Naive thymus-derived CD4-positive, alpha-beta T cell (primary cell): ENCODE results near the gene ANKRD7. TPM values are rescaled to one million over a fixed set of nuclear protein-coding genes. Genes with fewer than 3 reads are reported as not detected.
"Not testable (repeated sequence)": the region's sequence is repeated elsewhere in the genome, so short reads cannot be mapped to it uniquely, and the experiment has no call there.

Experiments
- ATAC-seq: fragments of 150-1000 bp; cut with Tn5 transposase; 2 replicates; pipeline ENCODE4 v1.10.0; 2021; ENCODE audit warnings: mild to moderate bottlenecking, moderate library complexity
- CTCF ChIA-PET: fragments of 350-600 bp; sonication (Branson Sonifier 250); formaldehyde crosslinking; loops from one replicate; lab custom pipeline; 2021; ENCODE audit warnings: antibody characterized with exemption; lab: Charles Lee
- POLR2A ChIA-PET: fragments of 350-600 bp; sonication (Branson Sonifier 250); formaldehyde crosslinking; loops from one replicate; lab custom pipeline; 2021; ENCODE audit warnings: antibody characterized with exemption, inconsistent platforms; lab: Charles Lee
- DNase-seq, 9 donors: peaks; one replicate each; pipeline versions ENCODE4 v3.0.0 to v3.0.0-alpha.2; 2020 to 2022; ENCODE audit warnings: mixed read lengths in 1 of 9
- H3K27ac ChIP-seq: one replicate; pipeline ENCODE4 v1.7.0; 2013; ENCODE audit warnings: mild to moderate bottlenecking, low read depth, low read length, moderate library complexity
- H3K27me3 ChIP-seq, 2 donors: one replicate each; pipeline ENCODE4 v1.7.0; 2013; ENCODE audit warnings: low read length in 2 of 2, mild to moderate bottlenecking in 2 of 2, moderate library complexity in 2 of 2; ENCODE audit not compliant: control insufficient read depth in 2 of 2, insufficient read depth in 2 of 2
- H3K36me3 ChIP-seq, 3 experiments: 1 replicate in 2 of 3; 2 replicates in 1 of 3; pipeline ENCODE4 v1.7.0; 2013; ENCODE audit warnings: low read length in 3 of 3, mild to moderate bottlenecking in 3 of 3, moderate library complexity in 1 of 3; ENCODE audit not compliant: insufficient read depth in 3 of 3, control insufficient read depth in 2 of 3
- H3K4me1 ChIP-seq, 2 donors: one replicate each; pipeline ENCODE4 v1.7.0; 2013; ENCODE audit warnings: low read length in 2 of 2, mild to moderate bottlenecking in 2 of 2, moderate library complexity in 1 of 2; ENCODE audit not compliant: control insufficient read depth in 2 of 2, insufficient read depth in 2 of 2
- H3K4me3 ChIP-seq: 2 replicates; pipeline ENCODE4 v1.7.0; 2013; ENCODE audit warnings: mild to moderate bottlenecking, low read length
- H3K9me3 ChIP-seq, 3 experiments: 1 replicate in 2 of 3; 2 replicates in 1 of 3; pipeline ENCODE4 v1.7.0; 2013; ENCODE audit warnings: low read length in 3 of 3; ENCODE audit not compliant: control insufficient read depth in 2 of 3
- H3K27ac Mint-ChIP-seq, 9 donors: one replicate each; pipeline ENCODE4 v1.8.0; 2020 to 2022; ENCODE audit warnings: mixed read lengths in 9 of 9, mild to moderate bottlenecking in 8 of 9, moderate library complexity in 5 of 9, inconsistent platforms in 2 of 9
- H3K27me3 Mint-ChIP-seq, 5 donors: one replicate each; pipeline ENCODE4 v1.8.0; 2021 to 2022; ENCODE audit warnings: mixed read lengths in 5 of 5, mild to moderate bottlenecking in 1 of 5
- H3K36me3 Mint-ChIP-seq, 5 donors: one replicate each; pipeline ENCODE4 v1.8.0; 2020 to 2022; ENCODE audit warnings: mixed read lengths in 5 of 5, mild to moderate bottlenecking in 3 of 5, inconsistent platforms in 1 of 5
- H3K4me1 Mint-ChIP-seq, 7 donors: one replicate each; pipeline ENCODE4 v1.8.0; 2020 to 2022; ENCODE audit warnings: mixed read lengths in 7 of 7, mild to moderate bottlenecking in 3 of 7, inconsistent platforms in 1 of 7
- H3K4me3 Mint-ChIP-seq, 10 donors: one replicate each; pipeline ENCODE4 v1.8.0; 2020 to 2022; ENCODE audit warnings: mild to moderate bottlenecking in 10 of 10, mixed read lengths in 10 of 10, moderate library complexity in 6 of 10, inconsistent platforms in 2 of 10
- H3K9me3 Mint-ChIP-seq, 11 donors: one replicate each; pipeline ENCODE4 v1.8.0; 2020 to 2022; ENCODE audit warnings: mixed read lengths in 11 of 11, mild to moderate bottlenecking in 4 of 11, inconsistent platforms in 1 of 11, moderate library complexity in 1 of 11
- intact Hi-C, 2 donors: fragments of 100-400 bp; cut with micrococcal nuclease; formaldehyde crosslinking; loops; one replicate each; pipeline ENCODE4 v1.15.1; 2023
- polyA plus RNA-seq, 2 donors: library from polyadenylated mRNA; unstranded; fragments of 300-500 nt; fragmentation: Illumina TruSeq; gene quantifications; one replicate each; pipeline ENCODE4 v1.2.3, GENCODE V29; 2021
- total RNA-seq, 6 experiments: library from RNA in 5 of 6; stranded (reverse) in 5 of 6; gene quantifications; 1 replicate in 5 of 6; 2 replicates in 1 of 6; pipeline ENCODE4 v1.2.3 and lab custom pipeline; 2021 to 2026

The ANKRD7 gene
- total and polyA plus RNA-seq, 7 experiments from 2014 or later: 1.2 TPM; not detected in 6

DNA sequence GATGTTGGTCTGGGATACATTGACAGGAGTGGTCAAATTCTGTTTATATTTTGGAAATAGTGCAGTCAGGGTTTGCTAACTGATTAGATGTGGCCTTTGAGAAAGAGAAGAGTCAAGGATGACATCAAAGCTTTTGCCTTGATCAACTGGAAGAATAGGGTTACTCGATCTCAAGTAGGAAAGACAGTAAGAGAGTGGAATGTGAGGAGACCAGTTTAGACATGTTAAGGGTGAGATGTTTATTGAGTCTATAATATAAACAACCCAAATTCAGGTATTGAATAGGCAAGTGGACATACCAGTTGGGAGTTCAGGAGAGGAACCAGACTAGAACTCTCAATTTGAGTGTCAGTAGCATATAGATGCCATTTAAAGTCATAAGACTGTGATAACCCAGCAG is 1.9 kb upstream of the ANKRD7 start:
- no peaks in the 10 kb centered on the region for H3K36me3 Mint-ChIP-seq
- Histone ChIP-seq H3K4me3 (no peak overlapping the region), H3K27ac (no peak overlapping the region), H3K27me3 (no peaks in the 10 kb centered on the region), H3K4me1 (no peaks in the 10 kb centered on the region), H3K36me3 (no peaks in the 10 kb centered on the region), H3K9me3 (no peaks in the 10 kb centered on the region)
- H3K4me3 Mint-ChIP-seq: no peak overlapping the region
- ChIA-PET CTCF (no interaction called here), POLR2A (no interaction called here)
- no peak for ATAC-seq
- H3K4me1 Mint-ChIP-seq: no peaks in the 10 kb centered on the region
- no peaks in the 10 kb centered on the region for H3K9me3 Mint-ChIP-seq
- no peak overlapping the region for H3K27ac Mint-ChIP-seq
- peaks cover 0 to 11% (median 6%) of the 10 kb centered on the region in 5 donors for H3K27me3 Mint-ChIP-seq
- DNase-seq: no peak
- intact Hi-C loops: no loop called here

DNA sequence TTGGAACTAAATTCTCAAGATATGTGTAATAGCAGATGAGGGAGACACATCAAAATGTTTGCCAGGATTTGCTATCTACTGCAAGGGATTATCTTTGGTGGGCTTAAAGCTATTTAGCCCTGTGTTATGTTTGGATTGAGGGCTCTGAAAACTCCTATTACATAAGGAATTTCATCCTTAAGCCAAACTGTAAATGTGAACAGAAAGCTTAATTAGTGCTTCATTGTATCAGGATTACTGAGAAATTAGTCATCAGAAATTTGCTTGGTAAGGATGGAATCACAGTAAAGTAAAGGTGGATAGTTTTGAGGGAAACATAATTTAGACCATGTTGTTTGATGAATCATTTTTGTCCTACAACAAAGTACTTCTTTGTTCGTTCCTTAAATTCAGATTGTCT is 8.3 kb downstream of the ANKRD7 start:
- intact Hi-C loops: no loop called here
- H3K27me3 Mint-ChIP-seq: peaks cover 0 to 17% (median 10%) of the 10 kb centered on the region in 5 donors
- Histone ChIP-seq H3K4me3 (no peak overlapping the region), H3K36me3 (no peaks in the 10 kb centered on the region), H3K4me1 (no peaks in the 10 kb centered on the region), H3K9me3 (no peaks in the 10 kb centered on the region), H3K27me3 (peaks cover 0 to 3% of the 10 kb centered on the region in 2 donors), H3K27ac (no peak overlapping the region)
- H3K36me3 Mint-ChIP-seq: no peaks in the 10 kb centered on the region
- H3K9me3 Mint-ChIP-seq: no peaks in the 10 kb centered on the region
- ChIA-PET POLR2A (no interaction called here), CTCF (no interaction called here)
- no peak for ATAC-seq
- H3K27ac Mint-ChIP-seq: no peak overlapping the region
- no peak for DNase-seq
- no peaks in the 10 kb centered on the region for H3K4me1 Mint-ChIP-seq
- H3K4me3 Mint-ChIP-seq: no peak overlapping the region

DNA sequence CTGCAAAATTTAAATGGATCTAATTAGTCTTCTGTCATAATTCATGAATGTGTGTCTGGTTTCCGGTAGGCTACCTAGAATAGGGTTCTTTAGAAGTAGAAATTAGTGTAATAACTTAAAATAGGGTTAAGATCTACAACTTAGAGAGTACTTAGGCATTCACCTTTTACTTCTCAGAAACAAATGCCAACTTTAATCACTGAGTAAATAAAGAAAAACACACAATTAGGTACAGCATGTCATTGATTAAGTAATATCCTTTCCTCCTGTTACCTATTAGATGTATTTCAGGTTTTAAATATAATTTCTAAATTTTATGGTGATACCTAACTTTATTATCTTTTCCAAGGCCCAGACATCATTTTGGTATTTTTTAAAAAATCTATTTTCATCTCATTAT is 9.3 kb downstream of the ANKRD7 start:
- Mint-ChIP-seq H3K9me3 (no peaks in the 10 kb centered on the region), H3K4me1 (no peaks in the 10 kb centered on the region), H3K4me3 (no peak overlapping the region), H3K27ac (no peak overlapping the region), H3K36me3 (no peaks in the 10 kb centered on the region), H3K27me3 (peaks cover 0 to 12% (median 8%) of the 10 kb centered on the region in 5 donors)
- intact Hi-C loops: no loop called here
- Histone ChIP-seq H3K27ac (no peak overlapping the region), H3K4me1 (no peaks in the 10 kb centered on the region), H3K27me3 (no peaks in the 10 kb centered on the region), H3K36me3 (no peaks in the 10 kb centered on the region), H3K9me3 (no peaks in the 10 kb centered on the region), H3K4me3 (no peak overlapping the region)
- no peak for DNase-seq
- CTCF ChIA-PET: no interaction called here
- no peak for ATAC-seq
- POLR2A ChIA-PET: no interaction called here

DNA sequence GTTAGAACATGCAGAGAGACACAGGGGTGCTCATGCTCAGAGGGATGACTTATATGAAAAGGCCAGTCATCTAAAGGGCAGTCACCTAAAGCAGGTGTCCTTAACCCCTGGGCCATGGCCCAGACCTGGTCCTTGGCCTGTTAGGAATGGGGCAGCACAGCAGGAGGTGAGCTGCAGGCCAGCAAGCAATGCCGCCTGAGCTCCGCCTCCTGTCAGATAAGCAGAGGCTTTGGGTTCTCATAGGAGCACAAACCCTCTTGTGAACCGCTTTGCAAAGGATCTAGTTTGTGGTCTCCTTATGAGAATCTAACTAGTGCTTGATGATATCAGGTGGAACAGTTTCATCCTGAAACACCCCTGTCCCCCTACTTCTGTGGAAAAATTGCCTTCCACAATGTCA is 14.5 kb downstream of the ANKRD7 start:
- H3K9me3 ChIP-seq: no peaks in the 10 kb centered on the region
- H3K4me3 Mint-ChIP-seq: no peak overlapping the region
- H3K27ac ChIP-seq: no peak overlapping the region
- intact Hi-C loops: no loop called here
- POLR2A ChIA-PET: no interaction called here
- DNase-seq (no peak), ATAC-seq (no peak)
- CTCF ChIA-PET: no interaction called here
- H3K27me3 Mint-ChIP-seq: peaks cover 0 to 5% (median 4%) of the 10 kb centered on the region in 5 donors
- no peak overlapping the region for H3K4me3 ChIP-seq
- H3K27me3 ChIP-seq: no peaks in the 10 kb centered on the region
- H3K36me3 ChIP-seq: no peaks in the 10 kb centered on the region
- peaks cover 0 to 4% (median 0%) of the 10 kb centered on the region in 11 donors for H3K9me3 Mint-ChIP-seq
- no peaks in the 10 kb centered on the region for H3K4me1 Mint-ChIP-seq
- no peaks in the 10 kb centered on the region for H3K4me1 ChIP-seq
- H3K36me3 Mint-ChIP-seq: no peaks in the 10 kb centered on the region
- H3K27ac Mint-ChIP-seq: no peak overlapping the region

DNA sequence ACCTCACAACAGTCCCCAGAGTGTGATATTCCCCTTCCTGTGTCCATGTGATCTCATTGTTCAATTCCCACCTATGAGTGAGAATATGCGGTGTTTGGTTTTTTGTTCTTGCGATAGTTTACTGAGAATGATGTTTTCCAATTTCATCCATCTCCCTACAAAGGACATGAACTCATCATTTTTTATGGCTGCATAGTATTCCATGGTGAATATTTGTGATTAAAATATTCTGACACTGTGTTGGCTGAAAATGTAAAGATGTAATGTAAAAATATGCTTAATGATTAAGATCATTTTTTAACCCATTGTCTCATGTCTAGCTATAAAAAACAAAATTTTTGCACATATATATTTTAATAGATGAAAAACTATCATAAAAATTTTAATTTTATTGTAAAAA is 15.8 kb downstream of the ANKRD7 start:
- H3K4me1 ChIP-seq, DNase-seq, H3K27me3 ChIP-seq, CTCF ChIA-PET, H3K36me3 ChIP-seq, POLR2A ChIA-PET, H3K9me3 ChIP-seq, H3K36me3 Mint-ChIP-seq, ATAC-seq, H3K9me3 Mint-ChIP-seq, intact Hi-C loops, H3K4me3 ChIP-seq, H3K27ac ChIP-seq, H3K27me3 Mint-ChIP-seq, H3K4me1 Mint-ChIP-seq, H3K27ac Mint-ChIP-seq, H3K4me3 Mint-ChIP-seq: not testable (repeated sequence)

DNA sequence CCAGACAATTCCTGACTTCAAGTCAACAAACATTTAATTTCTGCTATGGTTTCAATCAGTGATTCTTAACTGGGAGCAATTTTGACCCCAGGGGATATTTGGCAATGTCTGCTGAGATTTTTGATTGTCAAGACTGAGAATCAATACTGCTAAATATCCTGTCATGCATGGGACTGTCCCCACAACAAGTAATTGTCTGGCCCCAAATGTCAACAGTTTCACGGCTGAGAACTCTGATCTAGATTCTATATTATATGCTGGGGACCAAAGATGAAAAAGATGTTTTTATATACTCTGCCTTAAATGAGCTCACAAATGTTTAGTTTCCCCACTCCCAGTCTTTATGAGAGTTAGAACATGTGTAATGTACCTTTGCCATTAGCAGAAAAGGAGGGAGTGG is 19.2 kb downstream of the ANKRD7 start:
- H3K4me3 ChIP-seq: no peak overlapping the region
- no peak for DNase-seq
- ATAC-seq: no peak
- Mint-ChIP-seq H3K36me3 (no peaks in the 10 kb centered on the region), H3K27me3 (peaks cover 0 to 12% (median 4%) of the 10 kb centered on the region in 5 donors), H3K27ac (no peak overlapping the region), H3K4me1 (no peaks in the 10 kb centered on the region), H3K9me3 (peaks cover 0 to 4% (median 0%) of the 10 kb centered on the region in 11 donors), H3K4me3 (no peak overlapping the region)
- POLR2A ChIA-PET: no interaction called here
- no peaks in the 10 kb centered on the region for H3K27me3 ChIP-seq
- H3K27ac ChIP-seq: no peak overlapping the region
- no peaks in the 10 kb centered on the region for H3K36me3 ChIP-seq
- no peaks in the 10 kb centered on the region for H3K9me3 ChIP-seq
- CTCF ChIA-PET: no interaction called here
- intact Hi-C loops: no loop called here
- H3K4me1 ChIP-seq: no peaks in the 10 kb centered on the region

DNA sequence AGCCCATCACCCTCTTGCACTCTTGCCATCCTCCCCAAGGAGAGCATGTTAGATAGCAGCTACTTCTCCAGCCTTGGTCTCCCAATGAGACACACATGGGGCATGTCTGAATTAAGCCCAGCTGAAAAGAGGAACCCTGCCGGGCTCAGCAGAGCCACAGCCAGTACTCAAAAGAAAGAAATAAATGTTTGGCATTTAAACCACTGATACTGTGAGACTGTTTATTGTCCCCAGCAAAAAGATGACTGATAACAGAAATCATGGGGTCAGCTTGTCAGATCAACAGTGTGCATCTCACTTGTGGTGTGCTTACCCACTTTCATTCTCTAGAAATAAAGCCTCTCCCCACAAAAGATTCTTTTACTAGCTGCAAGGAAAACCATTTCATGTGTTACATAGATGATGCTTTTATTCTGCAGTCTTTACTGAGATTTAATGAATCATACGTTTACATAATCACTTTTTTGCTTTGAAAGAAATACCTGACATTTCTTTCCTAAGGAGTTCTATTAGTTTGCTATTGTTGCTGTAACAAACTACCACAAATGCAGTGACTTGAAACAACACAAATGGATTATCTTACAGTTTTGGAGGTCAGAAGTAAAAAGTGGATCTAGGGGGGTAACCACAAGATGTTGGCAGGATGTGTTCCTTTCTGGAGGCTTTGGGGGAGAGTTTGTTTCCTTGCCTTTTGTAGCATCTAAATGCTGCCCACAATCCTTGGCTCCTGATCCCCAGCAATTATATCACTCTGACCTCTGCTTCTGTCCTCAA is 20.9 kb downstream of the ANKRD7 start:
- Mint-ChIP-seq H3K4me1 (no peaks in the 10 kb centered on the region), H3K9me3 (peaks cover 0 to 4% (median 0%) of the 10 kb centered on the region in 11 donors), H3K36me3 (no peaks in the 10 kb centered on the region), H3K27me3 (peaks cover 0 to 12% (median 5%) of the 10 kb centered on the region in 5 donors), H3K27ac (no peak overlapping the region), H3K4me3 (no peak overlapping the region)
- Histone ChIP-seq H3K4me3 (no peak overlapping the region), H3K4me1 (no peaks in the 10 kb centered on the region), H3K36me3 (no peaks in the 10 kb centered on the region), H3K9me3 (no peaks in the 10 kb centered on the region), H3K27ac (no peak overlapping the region), H3K27me3 (no peaks in the 10 kb centered on the region)
- POLR2A ChIA-PET: no interaction called here
- intact Hi-C loops: no loop called here
- ATAC-seq (no peak), DNase-seq (no peak)
- CTCF ChIA-PET: no interaction called here
